A549 treated with RU486 at 1 μM for 4 hours (cell line): Measurements from ENCODE around the gene ADCK1. TPM values are rescaled to one million over a fixed set of nuclear protein-coding genes. Genes with fewer than 3 reads are reported as not detected.

Experiments
- total RNA-seq: library from RNA; stranded (reverse); fragments of 200-300 nt; extraction: Qiagen RNA extraction; gene quantifications from 5 replicates; pipeline ENCODE4 v1.2.3, GENCODE V29; 2022; ENCODE audit warnings: low read depth

ADCK1 gene, protein sequence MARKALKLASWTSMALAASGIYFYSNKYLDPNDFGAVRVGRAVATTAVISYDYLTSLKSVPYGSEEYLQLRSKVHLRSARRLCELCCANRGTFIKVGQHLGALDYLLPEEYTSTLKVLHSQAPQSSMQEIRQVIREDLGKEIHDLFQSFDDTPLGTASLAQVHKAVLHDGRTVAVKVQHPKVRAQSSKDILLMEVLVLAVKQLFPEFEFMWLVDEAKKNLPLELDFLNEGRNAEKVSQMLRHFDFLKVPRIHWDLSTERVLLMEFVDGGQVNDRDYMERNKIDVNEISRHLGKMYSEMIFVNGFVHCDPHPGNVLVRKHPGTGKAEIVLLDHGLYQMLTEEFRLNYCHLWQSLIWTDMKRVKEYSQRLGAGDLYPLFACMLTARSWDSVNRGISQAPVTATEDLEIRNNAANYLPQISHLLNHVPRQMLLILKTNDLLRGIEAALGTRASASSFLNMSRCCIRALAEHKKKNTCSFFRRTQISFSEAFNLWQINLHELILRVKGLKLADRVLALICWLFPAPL
- 5.4 to 6.8 TPM (median 5.7 TPM) in 5 replicates for total RNA-seq

DNA sequence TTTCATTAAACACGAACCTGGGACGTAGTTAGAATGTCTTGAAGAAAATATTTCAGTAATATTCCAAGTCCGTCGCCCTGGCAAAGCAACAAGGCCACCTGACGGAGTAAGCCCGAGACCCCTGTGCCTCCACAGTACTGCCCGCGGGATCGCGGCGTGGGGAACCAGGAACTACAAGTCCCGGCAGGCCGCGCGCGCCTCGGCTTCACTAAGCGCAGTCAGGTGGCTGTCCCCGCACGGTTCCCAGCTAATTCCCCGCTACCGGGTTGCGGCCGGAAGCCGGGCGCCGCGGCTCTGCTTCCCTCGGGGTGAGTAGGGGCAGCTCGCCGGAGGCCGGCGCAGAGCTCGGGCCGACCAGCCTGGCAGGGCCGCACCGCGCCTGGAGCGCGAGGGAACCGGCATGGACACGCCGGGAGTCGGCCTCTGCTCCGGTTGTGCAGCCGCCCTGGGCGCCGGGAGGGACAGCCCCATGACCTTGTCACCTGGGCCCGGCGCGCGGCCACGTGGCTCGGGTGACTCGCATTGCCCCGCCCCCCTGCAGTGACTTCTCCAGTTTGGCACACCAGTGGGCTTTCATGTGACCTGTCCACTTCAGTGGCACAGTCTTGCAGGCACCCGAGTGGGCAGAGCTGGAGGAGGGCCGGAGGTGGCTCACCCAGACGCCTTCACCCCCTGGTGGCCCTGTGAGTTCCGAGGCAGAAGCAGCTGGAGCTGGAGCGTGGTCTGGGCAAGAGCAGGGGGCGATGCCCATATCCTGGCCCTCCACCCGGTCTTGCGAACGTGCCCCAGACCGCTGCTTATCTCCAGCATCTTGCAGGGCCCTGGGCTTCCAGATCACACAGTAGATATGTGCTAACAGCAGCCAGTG, at the start of gene ADCK1:
TSS of gene ADCK1 (plus strand) at position 247 of the 868 bp plus-strand sequence. CDS start 18,870 bp downstream, outside the sequence.

DNA sequence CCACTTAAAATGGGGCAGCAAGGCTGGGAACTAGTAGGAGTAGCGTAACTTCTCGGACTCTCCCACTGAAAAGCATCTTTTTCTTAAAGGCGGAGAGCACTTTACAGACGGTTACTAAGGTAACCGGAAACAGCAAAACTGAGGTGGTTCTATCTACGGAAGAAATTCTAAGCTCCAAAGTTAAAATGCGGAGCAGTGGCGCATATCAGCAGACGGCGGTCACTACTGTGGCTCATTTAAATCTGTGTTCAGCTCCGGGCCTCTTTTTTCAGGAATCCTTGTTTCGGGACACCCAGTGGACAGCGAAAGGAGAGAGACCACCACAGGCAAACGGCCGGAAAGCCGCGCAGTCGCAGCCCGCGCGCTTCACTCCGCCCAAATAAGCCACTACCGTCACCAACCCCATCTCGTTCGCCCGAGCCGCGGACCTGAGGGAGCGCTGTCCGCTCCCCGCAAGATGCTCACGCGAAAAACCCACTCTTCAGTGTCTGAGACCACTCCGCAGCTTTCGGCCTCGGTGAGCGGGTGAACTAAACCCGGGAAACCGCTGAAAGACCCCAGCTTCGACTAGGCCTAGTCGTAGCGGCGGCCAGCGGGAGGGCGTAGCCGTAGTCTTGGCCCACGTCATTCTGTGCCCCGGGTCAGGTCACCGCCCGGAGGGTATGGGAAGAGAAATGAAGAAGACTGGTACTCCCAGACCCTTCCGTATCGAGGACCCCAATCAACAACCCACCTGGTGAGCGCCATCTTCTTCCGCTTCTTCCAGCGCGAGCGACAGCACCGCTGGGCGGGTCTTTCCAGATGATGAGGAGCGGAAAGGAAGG, 39.3 kb upstream of the ADCK1 start, which contains the start of gene SNW1:
TSS of gene SNW1 (minus strand) at position 776 of the 824 bp plus-strand sequence. CDS start at position 747, 29 bp downstream.

Other genes with a start within 250 kb of the ADCK1 start
- 23.6 to 31.9 TPM (median 27.5 TPM) in 5 replicates for gene SPTLC2, start 183.5 kb upstream of the ADCK1 start, total RNA-seq
- gene ALKBH1, start 92.1 kb upstream of the ADCK1 start, total RNA-seq, result 13.8 to 17.4 TPM (median 16.1 TPM) in 5 replicates
- 401 to 517 TPM (median 411 TPM) in 5 replicates for gene SLIRP, start 92.0 kb upstream of the ADCK1 start, total RNA-seq
- 68.2 to 88.7 TPM (median 73.4 TPM) in 5 replicates for gene SNW1, start 39.0 kb upstream of the ADCK1 start, total RNA-seq